OCI-LY3 (cell line): ENCODE measurements around the gene BCAR3.

Source experiments
- H2AFZ ChIP-seq: fragments of 200-600, 300-600 bp; shearing (Covaris generic); 2 replicates; pipeline ENCODE4 v1.6.0; 2014; ENCODE audit warnings: antibody characterized with exemption, low read depth, low read length
- H3K27ac ChIP-seq: fragments of 200-600, 300-600 bp; sonication (generic); 2 replicates; pipeline ENCODE4 v1.5.1; 2014; ENCODE audit warnings: mild to moderate bottlenecking, low read length, moderate library complexity, mixed read lengths
- H3K27me3 ChIP-seq: fragments of 200-600, 300-600 bp; sonication (generic); 2 replicates; pipeline ENCODE4 v1.6.1; 2014; ENCODE audit warnings: low read depth, low read length, mixed read lengths
- H3K36me3 ChIP-seq: fragments of 200-600, 300-600 bp; sonication (generic); replicated peaks from 2 replicates; pipeline ENCODE3; 2014; ENCODE audit warnings: low read depth, low read length, mixed read lengths
- H3K4me1 ChIP-seq: fragments of 300-600, 200-600 bp; sonication (generic); 2 replicates; pipeline ENCODE4 v1.6.1; 2014; ENCODE audit warnings: low read length, mixed read lengths
- H3K4me2 ChIP-seq: fragments of 200-600, 300-600 bp; sonication (generic); 2 replicates; pipeline ENCODE4 v1.6.1; 2014; ENCODE audit warnings: low read length, mixed read lengths
- H3K4me3 ChIP-seq: fragments of 300-600, 200-600 bp; sonication (generic); 2 replicates; pipeline ENCODE4 v1.5.1; 2014; ENCODE audit warnings: antibody characterized with exemption, mild to moderate bottlenecking, low read length, moderate library complexity
- H3K79me2 ChIP-seq: fragments of 300-600, 200-600 bp; shearing (Covaris generic); 2 replicates; pipeline ENCODE4 v1.6.1; 2014; ENCODE audit warnings: mild to moderate bottlenecking, low read length, mixed read lengths
- H3K9ac ChIP-seq: fragments of 300-600, 200-600 bp; shearing (Covaris generic); 2 replicates; pipeline ENCODE4 v1.6.0; 2014; ENCODE audit warnings: mild to moderate bottlenecking, low read length, moderate library complexity
- H3K9me3 ChIP-seq: fragments of 200-600, 300-600 bp; shearing (Covaris generic); 2 replicates; pipeline ENCODE4 v1.6.1; 2014; ENCODE audit warnings: low read length, mixed read lengths; ENCODE audit not compliant: insufficient read depth
- H4K20me1 ChIP-seq: fragments of 200-600, 300-600 bp; sonication (generic); 2 replicates; pipeline ENCODE4 v1.6.1; 2016; ENCODE audit warnings: low read length, mixed read lengths; ENCODE audit not compliant: insufficient read depth
- EZH2phosphoT487 ChIP-seq: fragments of 200-600 bp; shearing (Covaris generic); IDR thresholded peaks from 2 replicates; pipeline ENCODE4 v1.6.1; 2018; ENCODE audit warnings: antibody characterized with exemption, mixed run types, low read depth
- TF ChIP-seq, protein P1 (sequence below): fragments of 200-600, 300-600 bp; sonication (generic); IDR thresholded peaks from 2 replicates; pipeline ENCODE4 v1.5.1; 2014; ENCODE audit warnings: antibody characterized with exemption, low read length, low read depth

The BCAR3 gene

DNA sequence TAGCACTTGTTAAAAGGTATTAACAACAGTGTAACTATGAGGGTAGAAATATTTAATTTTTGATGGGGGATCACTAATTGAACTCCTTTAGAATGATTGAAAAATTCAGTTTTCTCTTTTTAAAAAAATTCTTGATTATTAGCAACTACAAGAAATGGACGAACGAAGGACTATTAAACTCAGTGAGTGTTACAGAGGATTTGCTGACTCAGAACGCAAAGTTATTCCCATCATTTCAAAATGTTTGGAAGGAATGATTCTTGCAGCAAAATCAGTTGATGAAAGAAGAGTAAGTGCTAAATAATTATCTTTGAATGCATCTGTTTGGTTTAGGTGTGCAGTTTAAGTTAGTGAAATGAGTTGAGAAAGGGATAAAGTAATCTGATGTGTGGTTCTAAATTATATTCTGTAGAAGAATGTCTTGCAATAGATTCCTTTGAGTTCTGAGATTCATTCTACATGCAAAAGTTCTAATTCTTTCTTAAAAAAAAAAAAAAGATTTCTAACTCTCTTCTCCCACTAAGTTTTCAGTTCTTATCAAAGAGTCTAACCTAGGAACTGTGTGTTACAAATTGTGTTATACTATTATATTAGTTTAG is 148.8 kb downstream of the BCAR3 start:
- TF ChIP-seq, protein P1, sequence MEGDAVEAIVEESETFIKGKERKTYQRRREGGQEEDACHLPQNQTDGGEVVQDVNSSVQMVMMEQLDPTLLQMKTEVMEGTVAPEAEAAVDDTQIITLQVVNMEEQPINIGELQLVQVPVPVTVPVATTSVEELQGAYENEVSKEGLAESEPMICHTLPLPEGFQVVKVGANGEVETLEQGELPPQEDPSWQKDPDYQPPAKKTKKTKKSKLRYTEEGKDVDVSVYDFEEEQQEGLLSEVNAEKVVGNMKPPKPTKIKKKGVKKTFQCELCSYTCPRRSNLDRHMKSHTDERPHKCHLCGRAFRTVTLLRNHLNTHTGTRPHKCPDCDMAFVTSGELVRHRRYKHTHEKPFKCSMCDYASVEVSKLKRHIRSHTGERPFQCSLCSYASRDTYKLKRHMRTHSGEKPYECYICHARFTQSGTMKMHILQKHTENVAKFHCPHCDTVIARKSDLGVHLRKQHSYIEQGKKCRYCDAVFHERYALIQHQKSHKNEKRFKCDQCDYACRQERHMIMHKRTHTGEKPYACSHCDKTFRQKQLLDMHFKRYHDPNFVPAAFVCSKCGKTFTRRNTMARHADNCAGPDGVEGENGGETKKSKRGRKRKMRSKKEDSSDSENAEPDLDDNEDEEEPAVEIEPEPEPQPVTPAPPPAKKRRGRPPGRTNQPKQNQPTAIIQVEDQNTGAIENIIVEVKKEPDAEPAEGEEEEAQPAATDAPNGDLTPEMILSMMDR, result no peak
- Histone ChIP-seq H3K4me2 (no peak overlapping the region), H3K9me3 (no peaks in the 10 kb centered on the region), H4K20me1 (no peaks in the 10 kb centered on the region), H3K4me3 (no peak overlapping the region), H3K27me3 (no peaks in the 10 kb centered on the region), H3K36me3 (no peaks in the 10 kb centered on the region), H3K9ac (no peak overlapping the region), H3K4me1 (peaks cover 8% of the 10 kb centered on the region), H2AFZ (no peak overlapping the region), H3K79me2 (no peaks in the 10 kb centered on the region), H3K27ac (no peak overlapping the region)

DNA sequence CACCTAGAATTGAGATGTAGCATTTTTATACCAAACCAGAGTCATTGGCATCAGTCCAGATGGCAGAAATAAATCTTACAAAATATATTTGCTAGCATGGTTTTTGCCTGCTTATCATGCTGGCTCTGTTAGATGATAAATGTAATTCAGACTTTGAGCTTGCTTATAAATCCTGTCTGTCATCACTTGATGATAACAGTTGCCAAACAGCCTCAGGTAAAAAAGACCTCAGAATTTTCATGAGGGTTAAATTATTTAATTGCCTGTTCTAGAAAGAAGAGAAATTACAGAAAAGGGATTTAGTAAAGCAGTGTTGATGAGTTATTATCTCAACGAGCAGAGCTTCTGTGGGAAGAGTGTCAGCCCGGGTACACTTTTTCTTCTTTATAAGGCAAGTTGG is 150.4 kb downstream of the BCAR3 start:
- Histone ChIP-seq H3K4me2 (no peak overlapping the region), H4K20me1 (no peaks in the 10 kb centered on the region), H3K36me3 (no peaks in the 10 kb centered on the region), H3K27ac (no peak overlapping the region), H2AFZ (no peak overlapping the region), H3K4me3 (no peak overlapping the region), H3K9ac (no peak overlapping the region), H3K79me2 (no peaks in the 10 kb centered on the region), H3K27me3 (no peaks in the 10 kb centered on the region), H3K9me3 (no peaks in the 10 kb centered on the region), H3K4me1 (peaks cover 9% of the 10 kb centered on the region)
- TF ChIP-seq EZH2phosphoT487, result no peak
- TF ChIP-seq, protein P1, result no peak

GRCh38 chr1:93528412-93528811 is 153.2 kb downstream of the BCAR3 start:
- Histone ChIP-seq H2AFZ (no peak overlapping the region), H3K9ac (no peak overlapping the region), H3K27ac (no peak overlapping the region), H3K9me3 (no peaks in the 10 kb centered on the region), H3K4me2 (0 out of 2 replicates have a peak overlapping the region, but pooled peaks have one; percentile 5), H3K27me3 (no peaks in the 10 kb centered on the region), H3K4me1 (peaks cover 9% of the 10 kb centered on the region), H3K36me3 (no peaks in the 10 kb centered on the region), H3K79me2 (no peaks in the 10 kb centered on the region), H4K20me1 (no peaks in the 10 kb centered on the region), H3K4me3 (no peak overlapping the region)
- TF ChIP-seq, protein P1, result no peak
- TF ChIP-seq EZH2phosphoT487, result no peak

DNA sequence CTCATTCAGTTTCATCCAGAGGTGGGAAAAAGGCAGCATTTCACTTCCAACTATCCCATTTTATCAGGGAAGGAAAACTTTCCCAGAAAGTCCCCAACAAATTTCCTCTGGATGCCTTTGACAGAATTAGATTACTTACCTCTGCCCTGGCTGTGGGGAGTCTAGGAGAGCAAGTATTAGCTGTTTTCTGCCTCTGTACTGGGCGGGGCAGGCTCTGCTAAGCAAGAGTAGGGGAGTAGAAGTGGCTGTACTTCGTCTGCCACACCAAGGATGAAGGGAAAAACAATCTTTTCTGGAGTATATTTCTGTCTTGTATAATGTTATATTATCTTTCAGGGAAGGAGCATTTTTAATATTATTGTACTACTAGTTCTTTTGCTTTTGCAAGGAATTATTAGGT is 155.2 kb downstream of the BCAR3 start:
- Histone ChIP-seq H3K4me1 (peaks cover 9% of the 10 kb centered on the region), H2AFZ (no peak overlapping the region), H3K27ac (no peak overlapping the region), H3K36me3 (no peaks in the 10 kb centered on the region), H4K20me1 (no peaks in the 10 kb centered on the region), H3K27me3 (no peaks in the 10 kb centered on the region), H3K4me2 (no peak overlapping the region), H3K79me2 (no peaks in the 10 kb centered on the region), H3K9ac (no peak overlapping the region), H3K9me3 (no peaks in the 10 kb centered on the region), H3K4me3 (no peak overlapping the region)
- TF ChIP-seq EZH2phosphoT487, result no peak
- TF ChIP-seq, protein P1, result no peak
